ENCODE measurements around the gene SHC1.

DNA sequence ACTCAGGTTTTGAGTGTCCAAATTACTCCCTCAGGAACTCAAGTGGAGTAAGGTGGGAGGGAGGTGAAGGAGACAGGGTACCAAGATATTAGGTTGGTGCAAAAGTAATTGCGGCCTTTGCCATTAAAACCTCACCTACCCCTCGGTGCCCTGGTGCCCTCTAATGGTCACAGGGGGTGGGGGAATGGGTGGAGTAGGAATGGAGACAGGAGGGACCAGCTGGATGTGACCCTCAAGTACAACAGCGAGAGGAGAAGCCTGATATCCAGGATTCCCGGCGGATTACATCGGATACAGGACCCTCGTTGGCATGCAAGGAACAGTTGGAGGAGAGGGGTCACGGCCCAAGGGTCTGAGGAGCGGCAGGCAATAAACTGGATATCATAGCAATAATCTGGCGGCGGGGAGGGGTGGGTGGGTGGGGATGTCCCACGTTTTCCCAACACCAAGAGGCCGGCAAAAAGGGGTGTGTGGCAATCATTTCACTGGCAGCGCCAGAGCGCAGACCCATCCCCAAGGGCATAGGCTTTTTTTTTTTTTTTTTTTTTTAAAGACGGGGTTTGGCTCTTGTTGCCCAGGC, 27.7 kb upstream of the SHC1 start:
- TF ChIP-seq CTCF (IDR thresholded peaks at IDR 0.05), result no peak
- TF ChIP-seq POLR2A (IDR thresholded peaks at IDR 0.05), result no peak
- no peak for TF ChIP-seq POLR2AphosphoS5 (IDR thresholded peaks at IDR 0.05)

All from prostate gland (tissue), 2 donors.